AG10803 (cell line): ENCODE measurements around the gene STAM2.
"Not testable (repeated sequence)": the region's sequence is repeated elsewhere in the genome, so short reads cannot be mapped to it uniquely, and the experiment has no call there.

Source experiments
- DNase-seq: peaks from one replicate; pipeline ENCODE4 v3.0.0; 2010; ENCODE audit warnings: low read depth
- H3K4me3 ChIP-seq: 2 replicates; pipeline ENCODE4 v1.5.1; 2011; ENCODE audit warnings: mild to moderate bottlenecking, low read length, control low read depth
- CTCF ChIP-seq: conservative IDR thresholded peaks from 2 replicates; pipeline ENCODE4 v1.5.1; 2011; ENCODE audit warnings: mild to moderate bottlenecking, low read length, control low read depth, inconsistent platforms

The STAM2 gene

DNA sequence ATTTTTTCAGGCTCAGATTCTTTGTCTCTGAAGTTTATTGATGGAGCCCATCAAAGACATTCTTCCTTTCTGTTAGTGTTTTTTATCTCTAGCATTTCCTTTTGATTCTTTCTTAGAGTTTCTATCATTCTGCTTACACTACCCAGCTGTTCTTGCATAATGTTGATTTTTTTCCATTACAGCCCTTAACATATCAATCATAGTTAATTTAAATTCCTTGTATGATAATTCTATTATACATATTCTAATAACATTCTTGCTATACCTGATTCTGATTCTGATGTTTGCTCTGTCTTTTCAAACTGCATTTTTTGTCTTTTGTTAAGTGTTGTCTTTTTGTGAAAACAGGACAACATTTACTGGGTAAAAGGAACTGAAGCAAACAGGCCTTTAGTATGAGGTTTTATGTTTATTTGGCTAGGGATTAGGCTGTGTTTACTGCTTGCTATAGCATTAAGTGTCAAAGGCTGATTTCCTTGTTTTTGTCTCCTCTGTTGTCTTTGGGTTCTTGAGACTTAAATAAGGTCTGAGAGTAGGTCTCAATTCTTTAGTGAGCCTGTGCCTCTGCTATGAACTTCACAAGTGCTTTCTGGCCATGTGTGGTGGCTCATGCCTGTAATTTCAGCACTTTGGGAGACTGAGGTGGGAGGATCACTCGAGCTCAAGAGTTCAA lies 8.0 kb upstream of the STAM2 start:
- H3K4me3 ChIP-seq: no peak overlapping the region
- TF ChIP-seq CTCF: no peak
- DNase-seq: no peak

DNA sequence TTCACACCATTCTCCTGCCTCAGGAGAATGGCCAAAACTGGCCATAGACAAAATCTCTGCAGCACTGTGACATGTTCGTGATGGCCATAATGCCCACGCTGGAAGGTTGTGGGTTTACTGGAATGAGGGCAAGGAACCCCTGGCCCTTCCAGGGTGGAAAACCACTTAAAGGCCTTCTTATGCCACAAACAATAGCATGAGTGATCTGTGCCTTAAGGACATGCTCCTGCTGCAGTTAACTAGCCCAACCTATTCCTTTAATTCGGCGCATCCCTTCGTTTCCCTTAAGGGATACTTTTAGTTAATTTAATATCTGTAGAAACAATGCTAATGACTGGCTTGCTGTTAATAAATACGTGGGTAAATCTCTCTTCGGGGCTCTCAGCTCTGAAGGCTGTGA lies 2.1 kb upstream of the STAM2 start:
- H3K4me3 ChIP-seq, DNase-seq: not testable (repeated sequence)

- TF ChIP-seq CTCF: no peak
- H3K4me3 ChIP-seq: peak overlapping the region; percentile 97
- DNase-seq: peak; percentile 22
Observed at GRCh38 chr2:152176113-152176714, 651 bp upstream of the STAM2 start.

- no peak for TF ChIP-seq CTCF
- peak overlapping the region; percentile 97 for H3K4me3 ChIP-seq
- no peak for DNase-seq
Observed at GRCh38 chr2:152175012-152175367, 573 bp downstream of the STAM2 start.

DNA sequence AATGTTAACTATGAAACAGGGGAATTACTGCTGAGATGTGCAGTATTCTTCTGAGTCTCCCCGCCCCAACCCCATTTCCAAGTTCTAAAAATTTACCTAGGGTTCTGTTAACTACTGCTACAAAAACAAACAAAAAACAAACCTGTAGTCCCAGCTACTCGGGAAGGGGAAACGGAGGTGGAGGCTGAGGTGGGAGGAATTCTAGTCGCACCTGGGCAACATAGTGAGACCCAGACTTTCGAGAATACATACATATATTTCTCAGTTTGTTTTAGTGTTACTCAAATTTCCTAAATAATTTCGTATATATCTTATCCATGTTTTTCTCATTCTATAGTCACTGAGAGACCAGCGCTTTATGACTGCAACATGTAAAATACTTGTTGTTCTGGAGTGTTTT lies 989 bp downstream of the STAM2 start:
- no peak for TF ChIP-seq CTCF
- peak overlapping the region; percentile 97 for H3K4me3 ChIP-seq
- no peak for DNase-seq

DNA sequence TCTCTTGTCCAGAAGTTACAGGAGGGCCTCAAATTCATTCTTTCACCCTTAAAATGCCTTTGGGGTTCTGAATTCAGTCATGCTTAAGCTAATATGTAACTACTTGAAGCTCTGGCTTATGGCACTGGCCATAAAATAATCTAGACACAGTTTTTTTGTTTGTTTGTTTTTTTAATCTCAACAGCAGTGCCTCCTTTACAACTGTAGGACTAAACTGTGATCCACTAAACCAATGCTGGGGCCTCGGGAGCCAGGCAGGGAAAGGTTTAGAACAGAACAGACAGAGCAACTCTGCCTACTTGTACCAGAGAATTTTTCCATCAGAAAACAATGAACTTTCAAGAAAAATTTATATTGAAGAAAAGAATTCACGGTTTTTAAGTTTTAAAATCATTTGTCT lies 1.7 kb downstream of the STAM2 start:
- no peak overlapping the region for H3K4me3 ChIP-seq

DNA sequence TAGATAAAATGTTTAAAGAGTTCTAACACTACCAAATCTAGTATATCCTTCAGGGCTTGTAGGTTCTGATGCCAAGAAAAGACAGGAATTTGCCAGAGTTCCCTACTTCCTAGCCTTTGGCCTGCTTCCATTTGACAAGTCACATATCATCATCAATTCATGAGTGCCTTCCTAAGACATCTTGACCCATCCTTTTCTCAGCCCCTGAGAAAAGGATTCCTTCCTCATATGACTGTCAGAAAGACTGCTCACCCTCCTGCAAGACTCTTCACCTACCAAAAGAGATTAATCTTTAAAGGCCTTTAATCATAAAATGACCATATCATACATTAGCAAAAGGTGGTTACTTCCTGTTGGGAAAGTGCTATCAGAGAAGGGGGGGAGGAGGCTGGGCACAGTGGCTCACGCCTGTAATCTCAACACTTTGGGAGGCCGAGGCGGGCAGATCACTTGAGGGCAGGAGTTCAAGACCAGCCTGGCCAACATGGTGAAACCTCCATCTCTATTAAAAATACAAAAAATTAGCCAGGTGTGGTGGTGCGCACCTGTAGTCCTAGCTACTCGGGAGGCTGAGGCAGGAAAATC lies 3.3 kb downstream of the STAM2 start:
- DNase-seq, H3K4me3 ChIP-seq: not testable (repeated sequence)

More for the DNA sequence above, 1.7 kb downstream of the STAM2 start:
- no peak for DNase-seq
- no peak for TF ChIP-seq CTCF

- H3K4me3 ChIP-seq: no peak overlapping the region
- no peak for DNase-seq
Observed at GRCh38 chr2:152171718-152172117, 3.8 kb downstream of the STAM2 start.

DNA sequence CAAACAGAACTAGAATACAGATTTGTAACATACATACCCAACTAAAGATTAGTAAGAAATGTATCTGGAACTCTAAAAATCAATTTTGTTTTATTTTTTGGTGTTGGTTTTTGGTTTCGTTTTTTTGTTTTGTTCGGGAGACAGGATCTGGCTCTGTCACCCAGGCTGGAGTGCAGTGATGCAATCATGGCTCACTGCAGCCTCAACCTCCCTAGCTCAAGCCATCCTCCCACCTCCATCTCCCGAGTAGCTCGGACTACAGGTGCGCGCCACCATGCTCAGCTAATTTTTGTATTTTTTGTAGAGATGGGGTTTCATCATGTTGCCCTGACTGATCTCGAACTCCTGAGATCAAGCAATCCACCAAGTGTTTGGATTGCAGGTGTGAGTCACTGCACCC lies 6.4 kb downstream of the STAM2 start:
- not testable (repeated sequence) for DNase-seq, H3K4me3 ChIP-seq

More at GRCh38 chr2:152171718-152172117, 3.8 kb downstream of the STAM2 start:
- no peak for TF ChIP-seq CTCF

- H3K4me3 ChIP-seq, DNase-seq: not testable (repeated sequence)
Observed at GRCh38 chr2:152167470-152167869, 8.1 kb downstream of the STAM2 start.
